Measurements from ENCODE around the gene TPRG1.

TPRG1 gene

DNA sequence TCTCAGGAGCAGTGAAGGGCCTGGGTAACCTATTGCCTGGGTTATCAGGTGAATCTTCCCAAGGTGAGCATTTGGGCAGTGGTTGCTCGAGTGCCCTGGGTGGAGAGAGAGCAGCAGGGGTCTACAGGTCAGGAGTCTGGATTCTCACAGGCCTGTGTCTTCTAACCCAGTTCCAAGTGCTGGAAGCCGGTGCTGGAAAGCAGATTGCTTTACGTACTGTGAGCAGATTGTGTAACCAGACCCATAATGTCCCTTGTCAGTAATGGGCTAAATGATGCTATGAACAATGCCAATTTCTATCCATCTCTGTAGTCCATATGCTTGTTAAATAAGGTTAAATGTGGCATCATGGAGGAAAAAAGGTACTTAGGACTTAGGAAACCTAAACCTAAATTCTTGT, 106.5 kb downstream of the TPRG1 start:
- DNase-seq (ENCODE audit: low read depth in 3 of 3) = no peak

DNA sequence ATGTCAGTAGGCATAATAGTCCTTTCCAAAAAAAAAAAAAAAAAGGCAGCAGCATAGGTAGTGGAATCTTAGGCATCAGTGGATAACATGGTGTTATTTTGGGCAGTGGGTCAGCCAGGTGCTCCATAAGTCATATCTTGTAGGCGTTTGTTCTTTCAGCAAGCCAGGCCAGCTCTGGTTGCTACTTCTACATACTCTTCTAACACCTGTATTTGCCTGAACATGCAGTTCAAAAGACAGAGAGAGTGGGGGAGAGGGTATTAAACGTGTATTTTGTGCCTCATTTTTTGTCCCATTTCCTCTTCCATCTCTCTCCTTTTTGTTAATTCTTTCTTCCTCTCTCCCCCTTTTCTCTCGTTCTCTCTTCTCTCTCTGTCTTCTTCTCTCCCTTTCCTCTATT, 110.4 kb downstream of the TPRG1 start:
- no peak for DNase-seq (ENCODE audit: low read depth in 3 of 3)

DNA sequence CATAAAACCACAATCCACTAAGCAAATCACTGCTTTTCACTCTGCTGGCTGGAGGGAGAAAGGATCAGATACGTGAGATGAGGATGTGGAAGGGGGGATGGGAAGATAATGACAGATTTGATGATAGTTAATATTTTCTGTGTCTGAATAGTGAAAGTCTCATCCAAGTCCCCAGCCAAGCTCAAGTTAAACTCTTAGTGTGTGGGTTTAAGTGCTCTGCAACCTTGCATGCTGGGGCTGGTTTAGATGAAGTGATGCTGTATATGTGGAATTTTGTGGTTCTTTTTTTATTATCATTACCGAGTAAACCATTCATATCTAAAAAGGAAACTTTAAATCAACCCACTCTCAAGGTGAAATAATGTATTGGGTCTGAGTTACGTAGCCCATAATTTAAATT, 111.0 kb downstream of the TPRG1 start:
- no peak for DNase-seq (ENCODE audit: low read depth in 3 of 3)

DNA sequence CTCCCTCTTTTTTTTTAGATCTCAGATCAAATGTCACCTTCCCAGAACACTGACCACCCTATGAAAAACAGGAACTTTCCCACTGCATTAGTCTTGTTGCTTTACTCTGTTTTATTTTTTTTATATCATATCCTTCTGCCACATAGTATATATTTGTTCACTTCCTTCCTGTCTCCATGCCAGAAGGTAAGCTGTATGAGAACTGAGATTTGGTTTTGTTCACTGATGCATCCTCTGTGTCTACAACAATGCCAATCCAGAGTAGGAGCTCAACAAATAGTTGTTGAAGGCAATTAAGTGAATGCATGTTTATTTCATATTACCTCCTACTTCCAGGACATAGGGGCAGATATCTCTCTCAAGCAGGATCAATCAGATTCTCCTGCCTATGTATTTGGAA, 114.4 kb downstream of the TPRG1 start:
- no peak for DNase-seq (ENCODE audit: low read depth in 3 of 3)

DNA sequence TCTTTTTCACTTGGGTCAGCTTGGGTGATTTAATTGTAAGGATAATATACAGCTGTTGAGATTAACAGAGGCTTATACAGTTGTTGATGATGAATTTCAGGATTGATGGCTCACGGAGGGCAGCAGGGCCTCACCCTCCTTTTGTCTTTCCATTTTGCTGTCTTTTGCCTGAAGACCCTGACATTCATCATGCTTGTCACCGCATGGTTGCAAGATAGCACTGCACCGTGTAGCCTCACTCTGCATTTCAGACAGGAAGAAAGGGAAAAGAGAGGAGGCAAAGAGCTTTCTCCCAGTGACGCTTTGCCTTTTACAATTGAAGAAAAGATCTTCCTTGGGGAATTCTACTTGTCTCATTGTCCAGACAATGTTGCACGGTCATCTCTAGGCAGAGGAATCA, 115.1 kb downstream of the TPRG1 start:
- no peak for DNase-seq (ENCODE audit: low read depth in 3 of 3)

DNA sequence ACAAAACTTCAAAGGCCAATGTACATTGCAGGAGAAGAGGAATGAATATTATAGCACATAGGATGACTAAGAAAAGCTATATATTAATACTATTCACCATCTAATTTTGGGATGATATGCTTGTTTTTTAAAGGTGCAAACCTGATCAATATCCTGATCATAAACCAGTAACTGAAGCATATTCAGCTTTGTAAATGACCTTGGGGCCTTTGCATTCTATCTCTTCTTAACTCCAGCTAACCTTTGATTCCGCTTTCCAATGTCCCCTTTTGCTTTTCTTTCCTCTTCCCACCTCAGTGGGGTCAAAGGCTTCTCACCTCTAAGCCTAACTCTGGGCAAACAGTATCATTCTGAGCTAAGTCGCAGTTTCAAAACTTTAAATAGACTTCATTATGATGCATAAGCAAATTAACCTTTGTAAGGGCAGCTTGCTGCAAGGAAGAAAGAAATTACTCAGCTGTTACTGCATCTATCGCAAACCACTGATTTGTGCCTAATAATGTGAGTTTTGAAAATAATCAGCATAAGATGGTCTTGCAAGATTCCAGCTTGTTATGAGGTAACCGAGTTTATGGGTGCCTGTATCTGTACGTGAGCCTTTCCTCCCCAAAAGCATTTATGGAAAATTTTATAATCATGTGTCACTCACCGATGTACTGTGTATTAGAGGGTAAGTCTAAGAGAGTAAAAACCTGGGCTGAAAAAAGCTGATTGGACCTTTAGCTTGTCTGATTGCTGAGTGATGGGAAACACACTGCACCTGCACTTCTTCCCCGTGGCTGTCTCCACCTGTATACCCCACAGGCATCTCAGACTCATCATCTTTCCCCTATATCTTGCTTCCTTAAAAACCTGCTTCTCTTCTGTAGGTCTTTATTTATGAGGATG, 116.8 kb downstream of the TPRG1 start:
- DNase-seq (ENCODE audit: low read depth in 3 of 3) = no peak

DNA sequence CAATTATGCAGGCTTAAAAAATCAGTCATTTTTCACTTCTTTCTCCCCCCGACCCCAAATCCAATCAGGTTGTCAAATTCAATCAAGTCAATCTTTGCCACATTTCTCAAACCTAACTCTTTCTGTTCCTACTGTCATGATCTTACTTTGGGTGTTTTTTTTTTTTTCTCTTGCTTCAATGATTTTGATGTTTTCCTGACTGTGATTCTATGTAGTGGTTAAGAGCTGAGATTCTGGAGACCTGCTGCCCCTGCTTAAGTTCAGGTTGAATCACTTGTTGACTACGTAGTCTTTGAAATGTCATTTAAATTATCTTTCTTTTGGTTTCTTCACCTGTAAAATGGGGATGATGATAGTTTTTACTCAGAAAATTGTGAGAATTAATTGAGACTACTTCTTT, 117.5 kb downstream of the TPRG1 start:
- DNase-seq (ENCODE audit: low read depth in 3 of 3) = no peak

DNA sequence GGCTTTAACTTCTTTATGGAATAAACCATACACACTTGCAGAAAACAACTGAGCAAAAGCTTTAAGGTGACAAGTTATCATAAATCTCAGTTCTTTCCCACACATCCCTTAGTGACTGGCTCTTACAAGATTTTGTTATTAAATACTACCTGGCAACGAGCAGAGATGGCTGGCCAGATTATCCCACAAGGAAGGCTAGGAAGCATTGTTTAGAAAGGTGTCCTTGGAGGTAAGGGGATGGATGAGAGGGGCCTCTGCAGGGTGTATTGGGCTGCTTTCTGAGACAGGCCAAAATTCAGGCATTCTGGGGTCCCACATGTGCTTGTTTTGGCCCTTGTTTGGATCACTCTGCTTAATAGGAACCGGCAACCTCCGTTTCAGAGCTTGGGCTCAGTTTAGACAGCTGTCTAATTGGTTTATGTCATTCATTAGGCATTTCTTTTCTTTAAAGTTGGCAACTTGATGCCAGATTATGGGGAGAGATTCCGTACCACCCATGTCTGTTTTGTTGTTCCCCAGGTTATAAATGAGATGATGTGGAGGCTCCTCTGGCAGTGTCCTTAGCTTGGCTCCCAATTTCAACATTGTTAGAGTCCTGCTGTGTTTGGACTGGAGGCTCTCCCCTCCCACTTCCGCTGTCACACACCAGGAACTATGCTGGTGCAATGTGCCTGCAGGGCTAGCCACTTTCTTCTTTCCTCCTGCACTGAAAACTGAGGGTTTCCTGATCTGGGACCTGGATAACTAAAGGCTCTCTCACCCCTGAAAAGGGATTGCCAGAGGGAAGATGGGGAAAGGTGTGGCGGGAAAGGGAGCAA, 121.1 kb downstream of the TPRG1 start:
- no peak for DNase-seq (ENCODE audit: low read depth in 3 of 3)

DNA sequence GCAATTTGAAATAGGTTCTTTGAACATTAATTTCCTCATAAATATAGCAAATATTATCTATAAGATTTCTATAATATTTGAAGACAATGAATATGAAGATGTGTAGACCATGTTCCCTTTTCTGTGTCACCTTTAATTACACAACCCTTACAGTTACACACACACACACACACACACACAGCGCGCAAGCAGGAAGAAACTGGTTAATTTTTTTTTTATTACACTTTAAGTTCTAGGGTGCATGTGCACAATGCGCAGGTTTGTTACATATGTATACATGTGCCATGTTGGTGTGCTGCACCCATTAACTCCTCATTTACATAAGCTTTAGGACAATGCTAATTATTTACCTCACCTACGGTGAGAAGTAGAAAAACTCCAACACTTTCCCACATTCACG, 122.9 kb downstream of the TPRG1 start:
- no peak for DNase-seq (ENCODE audit: low read depth in 3 of 3)

DNA sequence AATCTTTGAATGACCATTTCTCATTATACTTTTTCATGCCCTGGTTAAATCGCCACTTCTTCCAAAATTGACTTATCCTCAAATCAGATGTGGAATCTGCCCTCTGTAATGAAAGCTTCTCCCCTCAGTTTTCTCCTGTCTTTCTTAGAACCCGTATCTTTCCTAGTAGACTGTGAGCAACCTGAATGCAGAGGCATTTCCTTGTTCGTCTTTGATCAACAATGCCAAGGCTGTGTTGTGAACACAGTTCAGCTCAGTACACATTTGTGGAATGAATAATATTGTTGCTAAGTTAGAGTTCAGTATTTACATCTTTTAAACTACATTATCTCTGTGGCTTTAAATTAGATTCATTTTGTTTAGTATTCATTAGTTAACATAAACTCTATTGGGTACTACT, 123.3 kb downstream of the TPRG1 start:
- no peak for DNase-seq (ENCODE audit: low read depth in 3 of 3)

DNA sequence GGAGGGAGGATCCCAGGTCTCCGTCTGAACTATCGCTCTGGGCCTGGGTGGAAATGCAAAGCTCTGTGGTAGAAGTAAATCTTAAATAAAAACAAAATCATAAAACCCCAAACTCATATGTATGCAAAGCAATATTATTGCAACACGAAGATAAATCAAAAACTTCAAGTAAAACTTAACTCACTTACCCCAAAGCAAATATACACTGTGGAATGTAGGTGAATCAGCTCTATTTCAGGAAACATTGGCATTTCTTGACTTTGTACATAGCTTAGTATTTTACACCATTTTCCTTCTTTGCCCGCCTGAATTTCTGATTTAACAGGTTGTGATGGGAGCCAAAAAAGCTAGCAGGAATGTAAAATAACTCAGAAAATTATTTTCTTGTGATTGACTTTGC, 126.2 kb downstream of the TPRG1 start:
- no peak for DNase-seq (ENCODE audit: low read depth in 3 of 3)

DNA sequence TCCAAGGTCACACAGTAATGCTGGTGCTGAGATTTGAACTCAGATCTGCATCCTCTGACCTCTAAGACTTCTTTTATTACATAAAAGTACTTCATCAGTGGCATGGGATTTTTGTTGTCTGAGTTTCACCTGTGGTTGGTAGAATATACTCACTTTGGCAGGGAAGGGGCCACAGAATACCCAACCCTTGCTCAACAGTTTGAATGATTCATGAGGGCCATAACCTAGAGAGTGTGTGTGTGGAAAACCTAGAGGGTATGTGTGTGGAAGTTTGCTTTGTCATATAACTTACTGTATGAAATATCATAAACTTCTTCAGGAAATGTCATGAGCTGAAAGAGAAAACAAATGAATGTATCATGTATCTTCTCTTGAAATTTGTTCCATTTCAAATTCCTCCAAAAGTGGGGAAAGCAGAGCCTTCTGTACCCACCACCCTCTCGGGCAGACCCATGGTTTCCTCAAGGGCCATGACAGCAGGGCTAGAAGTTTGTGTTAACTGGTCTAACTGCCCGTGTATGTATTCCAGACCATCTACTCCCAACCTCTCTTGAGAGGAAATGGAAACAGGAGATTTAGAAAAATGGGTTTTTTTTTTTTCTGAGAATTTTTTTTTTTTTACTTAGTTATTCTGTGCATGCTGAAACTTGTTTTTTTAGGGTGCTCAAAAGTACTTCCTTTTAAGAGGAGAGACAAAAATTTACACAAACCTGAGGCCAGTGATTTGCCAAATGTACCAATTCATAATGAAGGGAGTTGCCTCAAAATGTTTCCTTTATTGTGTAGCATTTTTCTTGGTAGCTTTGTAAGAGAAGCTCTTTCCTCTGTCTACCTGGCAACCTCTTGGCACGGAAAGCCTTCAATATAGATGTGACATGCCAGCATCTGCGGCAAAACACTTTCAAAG, 127.0 kb downstream of the TPRG1 start:
- no peak for DNase-seq (ENCODE audit: low read depth in 3 of 3)

DNA sequence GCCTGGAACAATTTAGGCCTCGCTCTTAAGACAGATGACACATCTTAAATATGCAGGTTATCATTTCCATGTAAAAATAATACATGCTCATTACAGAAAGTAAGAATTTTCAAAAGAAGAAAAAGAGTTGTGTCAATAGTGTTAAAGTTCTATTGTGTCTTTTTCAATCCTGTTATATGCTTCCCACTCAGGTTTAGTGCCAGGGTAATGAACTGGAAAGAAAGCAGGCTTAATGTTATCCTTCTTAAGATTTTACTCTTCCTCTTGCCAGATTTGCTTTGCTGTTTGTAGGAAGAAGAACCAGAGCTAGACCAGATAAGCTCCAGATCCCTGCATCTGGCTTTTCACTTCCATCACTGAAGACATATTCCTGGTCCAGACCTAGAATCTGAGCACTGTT, 128.6 kb downstream of the TPRG1 start:
- no peak for DNase-seq (ENCODE audit: low read depth in 3 of 3)

DNA sequence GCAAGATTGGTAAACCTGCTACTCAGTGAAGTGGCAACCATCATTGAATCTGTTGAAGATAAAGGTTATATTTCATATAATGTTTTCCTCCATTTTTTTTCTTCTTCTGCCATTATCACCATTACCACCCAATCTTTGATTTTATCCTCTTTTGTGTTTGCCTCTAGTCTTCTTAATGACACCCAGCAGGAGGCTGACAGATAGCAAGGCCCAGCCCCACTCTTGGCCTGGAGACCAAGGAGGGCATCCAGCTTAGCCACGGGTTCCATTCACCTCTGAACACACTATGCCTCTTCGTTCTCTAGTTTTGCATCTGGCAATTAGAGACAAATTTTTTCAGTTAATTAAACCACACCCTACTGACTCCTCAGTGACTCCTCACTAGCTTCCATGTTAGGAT, 129.7 kb downstream of the TPRG1 start:
- DNase-seq (ENCODE audit: low read depth in 3 of 3) = no peak

DNA sequence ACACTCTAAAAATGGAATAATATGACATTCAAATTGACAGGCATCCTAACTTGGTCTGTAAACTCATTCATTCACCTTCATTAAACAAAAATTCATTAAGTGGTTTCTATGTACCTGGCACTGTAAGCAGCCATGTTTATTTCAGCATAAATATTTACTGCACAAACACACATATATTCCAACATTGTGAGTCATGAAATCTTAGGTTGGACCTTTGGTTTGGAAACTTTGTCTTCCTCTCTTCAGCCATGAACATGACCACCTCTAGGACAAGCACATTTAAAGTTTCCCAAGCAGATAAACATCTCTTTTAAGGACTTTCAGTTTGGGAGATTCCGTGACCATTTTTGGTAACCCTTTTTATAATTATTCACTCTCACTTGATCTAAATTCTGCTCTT, 131.8 kb downstream of the TPRG1 start:
- DNase-seq (ENCODE audit: low read depth in 3 of 3) = no peak

DNA sequence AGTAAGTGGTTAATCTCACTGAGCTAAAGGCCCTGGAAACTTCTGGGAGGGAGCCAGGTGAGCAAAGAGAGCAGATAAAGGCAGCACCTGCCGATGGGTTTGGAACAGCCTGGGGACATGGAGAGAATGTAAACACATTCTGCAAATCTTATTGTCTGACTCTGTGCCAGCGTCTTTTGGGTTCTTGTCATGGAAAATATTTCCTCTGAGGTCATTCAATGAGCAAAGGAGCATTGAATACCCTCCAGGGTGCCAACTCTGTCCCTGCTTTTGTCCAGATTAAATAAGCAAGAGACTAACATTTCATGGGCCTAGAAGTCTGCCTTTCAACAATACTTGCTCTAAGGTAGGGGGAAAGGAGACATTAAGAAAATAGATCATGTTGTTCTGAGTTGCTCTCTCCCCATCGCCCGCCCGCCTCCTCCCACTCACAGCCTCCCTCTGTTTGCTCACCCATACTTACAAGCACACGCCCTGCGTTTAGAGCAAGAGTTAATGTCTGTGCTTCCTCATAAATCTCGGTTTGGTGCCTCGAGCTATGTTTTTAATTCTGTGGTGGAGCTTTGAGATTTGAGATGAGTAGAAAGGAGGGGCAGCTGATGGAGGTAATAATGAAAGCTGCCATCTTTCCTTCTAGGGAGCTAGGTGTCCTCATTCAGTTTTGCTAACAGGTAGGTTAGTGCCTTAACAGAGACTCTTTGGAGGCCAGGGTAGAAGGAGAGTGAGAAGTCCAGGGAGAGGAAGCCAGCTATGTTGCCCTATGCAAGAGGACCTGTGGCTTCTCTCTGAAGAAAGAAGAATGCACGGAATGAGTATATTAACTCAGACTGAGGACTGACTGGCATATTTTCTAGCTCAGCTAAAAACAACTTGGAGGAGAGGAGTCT, 132.9 kb downstream of the TPRG1 start:
- DNase-seq (ENCODE audit: low read depth in 3 of 3) = no peak

DNA sequence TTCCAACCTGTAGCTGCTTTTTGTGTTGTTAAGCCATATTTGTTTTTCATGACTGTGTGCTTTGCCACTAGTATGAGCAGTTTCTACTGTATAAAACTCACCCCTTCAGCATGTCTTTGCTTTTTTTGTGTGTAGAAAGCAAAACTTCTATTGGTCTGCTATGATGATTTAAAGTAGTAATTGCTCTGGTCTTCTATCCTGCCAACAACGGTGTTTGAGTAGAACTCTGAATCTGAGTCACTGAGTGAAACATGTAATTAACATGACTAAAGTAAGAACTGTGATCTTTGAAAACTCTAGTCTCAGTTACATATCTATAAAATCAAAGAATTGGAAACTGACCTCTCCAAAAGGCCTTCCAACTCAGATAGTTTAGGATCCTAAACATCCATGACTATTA, 133.6 kb downstream of the TPRG1 start:
- DNase-seq (ENCODE audit: low read depth in 3 of 3) = no peak

DNA sequence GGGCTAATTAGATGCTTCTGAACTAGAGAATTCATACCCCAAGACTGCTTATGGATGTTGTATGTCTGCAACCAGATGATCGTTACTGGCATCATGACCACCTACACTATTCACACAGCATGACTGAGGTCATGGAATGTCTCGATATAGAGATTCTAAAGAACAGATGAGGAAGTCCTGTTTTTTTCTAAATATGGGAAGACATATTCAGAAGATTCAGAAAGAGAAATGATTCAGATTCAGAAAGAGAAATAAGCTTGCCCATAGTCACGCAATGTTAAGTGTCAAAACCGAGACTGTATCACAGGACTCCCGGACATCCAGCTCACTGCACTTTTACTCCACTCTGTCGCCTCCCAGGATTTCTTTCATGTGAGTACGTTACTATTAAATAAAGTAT, 136.2 kb downstream of the TPRG1 start:
- no peak for DNase-seq (ENCODE audit: low read depth in 3 of 3)

DNA sequence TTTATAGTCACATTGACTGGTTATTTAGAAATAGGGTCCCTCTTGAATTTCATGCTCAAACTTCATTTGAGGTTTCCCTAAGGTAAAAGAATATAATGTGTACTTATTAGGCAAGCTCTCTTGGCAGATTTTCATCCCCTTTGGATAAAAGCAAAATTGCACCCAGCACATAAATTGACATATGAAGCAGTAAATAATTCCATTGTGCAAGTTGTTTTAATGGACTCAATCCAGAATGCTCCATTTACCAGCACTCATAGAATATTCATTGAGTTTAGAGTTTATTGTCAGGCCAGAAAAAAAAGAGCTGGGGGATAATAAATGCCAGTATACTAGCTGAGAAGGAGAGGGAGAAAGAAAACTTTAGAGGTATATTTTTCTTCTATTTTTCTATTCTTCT, 136.8 kb downstream of the TPRG1 start:
- DNase-seq (ENCODE audit: low read depth in 3 of 3) = no peak

DNA sequence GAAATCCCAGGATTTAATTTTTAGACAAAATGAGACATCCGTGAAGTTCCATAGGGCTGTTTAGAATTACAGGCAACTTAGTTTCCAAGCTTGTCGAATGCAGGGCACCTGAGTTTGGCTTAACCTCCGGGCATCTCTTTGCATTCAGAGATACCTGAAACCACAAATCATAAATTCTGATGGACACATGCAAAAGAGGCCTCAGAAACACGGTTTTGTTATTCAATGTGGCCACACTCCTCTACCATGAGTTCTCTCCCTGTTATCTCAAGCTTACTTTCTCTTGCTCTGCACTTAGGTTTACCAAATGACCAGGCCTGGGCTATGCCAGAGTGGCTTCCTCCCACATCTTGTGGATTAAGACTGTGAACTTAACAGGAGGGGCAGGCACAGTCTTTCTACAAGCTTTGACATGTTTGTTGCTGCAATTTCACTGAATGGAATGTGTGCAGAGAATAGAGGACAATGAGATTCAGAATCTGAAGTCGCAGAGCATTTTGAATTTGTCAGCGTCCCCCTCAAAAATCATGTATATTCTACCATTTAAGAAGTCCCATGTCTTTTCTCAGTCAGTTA, 137.7 kb downstream of the TPRG1 start:
- DNase-seq (ENCODE audit: low read depth in 3 of 3) = no peak

DNA sequence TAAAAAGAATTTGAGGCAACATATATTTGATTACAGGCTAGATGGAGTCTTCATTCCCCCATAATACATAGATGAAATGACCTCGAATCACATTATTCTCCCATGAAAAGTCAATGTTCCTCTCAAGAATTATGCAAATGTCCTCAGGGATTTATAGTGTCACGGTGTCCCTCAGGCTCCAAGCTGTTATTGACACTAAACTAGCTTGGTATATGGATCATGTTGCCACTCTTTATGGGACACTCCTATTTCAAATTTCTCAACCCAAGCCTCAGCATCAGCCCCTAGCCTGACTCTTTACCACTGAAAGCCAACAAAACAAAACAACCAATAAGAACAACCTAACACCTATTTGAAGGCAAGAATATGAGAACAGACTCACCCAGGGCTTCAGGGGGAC, 139.8 kb downstream of the TPRG1 start:
- DNase-seq (ENCODE audit: low read depth in 3 of 3) = no peak
